ENCODE results near the gene SLC44A3.
"Not testable (repeated sequence)": the region's sequence is repeated elsewhere in the genome, so short reads cannot be mapped to it uniquely, and the experiment has no call there.

SLC44A3 gene

DNA sequence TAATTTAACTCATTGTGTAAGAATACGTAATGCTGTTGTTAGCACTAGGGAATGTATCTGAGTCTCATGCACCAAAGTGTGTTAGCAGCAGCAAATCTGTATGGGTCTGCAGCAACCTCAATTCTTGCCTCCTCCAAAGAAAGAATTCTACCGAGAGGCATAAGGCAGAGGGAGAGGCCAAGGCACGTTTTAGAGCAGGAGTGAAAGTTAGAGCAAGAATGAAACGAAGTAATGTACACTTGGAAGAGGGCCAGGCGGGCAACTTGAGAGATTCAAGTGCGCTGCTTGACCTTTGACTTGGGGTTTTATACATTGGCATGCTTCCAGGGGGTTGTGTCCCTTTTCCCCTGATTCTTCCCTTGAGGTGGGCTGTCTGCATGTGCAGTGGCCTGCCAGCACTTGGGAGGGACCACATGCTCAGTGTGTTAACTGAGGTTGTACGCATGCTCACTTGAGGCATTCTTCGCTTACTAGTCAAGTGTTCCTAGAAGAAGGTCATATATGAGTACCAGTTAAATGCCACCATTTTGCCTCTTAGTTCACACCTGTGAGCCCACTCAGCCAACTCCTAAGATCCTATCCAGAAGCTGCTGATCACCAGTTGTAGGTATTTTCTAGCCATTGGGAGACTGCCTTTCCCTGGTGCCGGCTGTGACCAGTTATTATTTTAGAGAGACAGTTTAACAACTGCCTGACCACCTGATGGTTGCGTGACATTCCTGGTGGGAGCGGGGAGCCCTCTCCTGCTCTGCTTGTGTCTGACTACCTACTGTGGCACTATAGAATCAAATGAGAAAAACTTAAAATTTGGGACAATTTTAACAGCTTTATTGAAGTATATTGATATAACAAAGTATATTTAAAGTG is 109.4 kb downstream of the SLC44A3 start:
- DNase-seq (ENCODE audit: extremely low read depth in 1 of 2, low read depth in 1 of 2) = no peak

DNA sequence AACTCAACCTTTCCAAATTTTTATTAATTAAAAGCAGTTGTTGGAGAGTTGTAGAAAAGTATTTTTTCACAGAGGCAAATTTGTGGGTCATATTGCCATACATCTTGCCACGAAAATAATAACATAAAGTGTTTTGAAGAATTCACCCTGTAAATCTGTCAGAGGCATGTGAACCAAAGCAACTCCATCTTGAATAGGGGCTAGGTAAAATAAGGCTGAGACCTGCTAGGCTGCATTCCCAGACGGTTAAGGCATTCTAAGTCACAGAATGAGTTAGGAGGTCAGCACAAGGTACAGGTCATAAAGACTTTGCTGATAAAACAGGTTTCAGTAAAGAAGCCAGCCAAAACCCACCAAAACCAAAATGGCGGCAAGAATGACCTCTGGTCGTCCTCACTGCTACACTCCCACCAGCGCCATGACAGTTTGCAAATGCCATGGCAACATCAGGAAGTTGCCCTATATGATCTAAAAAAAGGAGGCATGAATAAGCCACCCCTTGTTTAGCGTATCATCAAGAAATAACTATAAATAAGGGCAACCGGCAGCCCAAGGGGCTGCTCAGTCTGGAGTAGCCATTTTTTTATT is 111.2 kb downstream of the SLC44A3 start:
- no peak for DNase-seq (ENCODE audit: extremely low read depth in 1 of 2, low read depth in 1 of 2)

DNA sequence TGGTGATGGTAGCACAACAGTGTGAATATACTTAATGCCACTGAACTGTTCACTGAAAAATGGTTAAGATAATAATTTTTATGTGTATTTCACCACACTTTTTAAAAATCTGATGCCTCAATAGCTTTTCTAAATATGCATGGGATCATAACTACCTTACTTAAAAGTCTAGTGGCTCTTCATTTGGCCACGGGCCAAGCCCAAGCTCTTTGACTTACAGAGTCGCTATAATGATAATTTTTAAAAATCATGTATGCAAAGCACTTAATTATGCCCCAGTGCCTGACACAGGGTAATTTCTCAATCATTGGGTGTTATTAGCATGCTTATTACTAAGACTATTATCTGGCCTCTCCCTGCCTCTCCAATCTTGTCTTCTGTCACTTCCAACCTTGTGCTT is 114.4 kb downstream of the SLC44A3 start:
- DNase-seq (ENCODE audit: extremely low read depth in 1 of 2, low read depth in 1 of 2) = no peak

DNA sequence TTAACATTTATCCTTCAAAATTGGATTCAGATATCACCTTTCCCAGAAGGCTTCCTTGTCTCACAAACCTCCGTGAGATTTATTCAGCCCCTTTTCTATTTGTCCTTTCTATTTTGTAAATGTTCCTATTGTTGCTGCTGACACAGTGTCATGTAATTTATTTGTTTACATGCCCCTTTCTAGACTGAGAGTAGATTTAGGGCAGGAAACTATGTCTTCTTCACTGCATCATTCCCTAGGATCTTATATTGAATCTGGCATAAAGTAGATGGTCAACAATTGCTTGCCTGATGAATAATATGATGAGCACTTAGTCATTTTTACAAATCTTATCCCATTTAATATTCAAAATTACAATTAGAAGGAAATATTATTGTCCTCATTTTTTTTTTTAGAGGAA is 114.9 kb downstream of the SLC44A3 start:
- DNase-seq (ENCODE audit: extremely low read depth in 1 of 2, low read depth in 1 of 2) = no peak

DNA sequence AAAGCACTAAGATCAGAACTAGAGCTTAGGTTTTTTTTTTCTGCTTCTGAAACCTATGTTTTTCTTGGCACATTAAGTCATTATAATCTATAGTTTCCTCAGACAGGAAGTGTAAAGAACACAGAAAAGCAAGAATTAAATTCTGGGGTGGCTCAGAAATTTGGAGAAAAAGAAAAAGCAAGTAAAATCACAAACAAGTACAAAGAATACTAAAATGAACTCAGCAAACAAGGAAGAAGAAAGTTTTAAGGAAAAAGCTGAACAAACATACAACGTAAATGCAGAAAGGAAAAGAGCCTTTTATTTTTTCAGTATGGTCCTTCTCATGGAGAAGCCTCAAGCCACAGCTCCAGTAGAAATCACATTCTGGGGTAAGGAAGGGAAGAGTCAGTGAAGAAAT is 115.3 kb downstream of the SLC44A3 start:
- DNase-seq (ENCODE audit: extremely low read depth in 1 of 2, low read depth in 1 of 2) = no peak

DNA sequence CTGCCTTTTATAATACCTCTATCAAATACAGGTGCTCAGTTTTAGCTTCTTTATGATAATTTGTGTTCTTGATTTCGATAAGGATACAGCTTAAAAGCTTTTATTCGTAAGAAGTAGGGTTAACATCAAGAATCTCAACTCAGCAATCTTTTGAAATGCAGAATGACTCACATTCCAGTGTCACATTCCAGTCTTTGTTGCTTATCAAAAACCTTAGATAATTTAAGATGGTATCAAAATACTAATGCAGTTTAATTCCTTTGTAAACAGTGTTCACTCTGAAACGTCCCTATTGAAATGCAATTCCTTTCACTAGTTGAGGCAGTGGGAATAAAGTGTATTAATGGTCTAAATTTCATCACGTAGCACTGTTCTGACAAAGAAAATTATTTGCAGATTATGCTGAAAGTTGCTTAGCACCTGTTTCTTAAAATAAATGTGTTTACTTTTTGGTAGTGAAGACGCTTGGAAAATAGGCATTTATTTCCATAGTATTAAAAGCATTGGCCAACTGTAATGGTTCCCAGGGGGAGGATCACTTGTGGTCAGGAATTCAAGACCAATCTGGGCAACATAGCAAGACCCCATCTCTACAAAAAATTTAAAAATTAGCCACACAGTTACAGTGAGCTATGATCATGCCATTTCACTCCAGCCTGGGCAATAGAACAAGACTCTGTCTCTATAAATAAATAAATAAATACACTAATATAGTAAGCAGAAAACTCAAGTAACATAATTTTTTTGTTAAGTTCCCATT is 116.9 kb downstream of the SLC44A3 start:
- DNase-seq (ENCODE audit: extremely low read depth in 1 of 2, low read depth in 1 of 2) = no peak

DNA sequence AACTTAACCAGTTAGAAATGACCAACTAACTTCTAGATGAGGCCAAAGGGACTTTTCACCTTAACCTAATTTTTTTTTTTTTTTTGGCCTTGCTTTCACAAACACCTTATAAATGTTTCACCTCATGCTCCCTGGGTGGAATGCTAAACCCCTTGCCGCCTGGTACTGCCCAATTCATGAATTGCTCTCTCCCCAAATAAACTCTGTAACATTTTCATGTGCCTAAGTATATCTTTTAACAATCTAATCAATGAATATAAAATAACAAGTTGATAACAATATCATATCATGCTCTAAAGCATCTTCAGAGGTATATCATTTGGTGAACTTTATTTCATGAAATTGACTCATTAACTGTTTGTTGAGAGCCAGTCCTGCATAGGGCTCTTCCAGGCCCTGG is 117.7 kb downstream of the SLC44A3 start:
- DNase-seq (ENCODE audit: extremely low read depth in 1 of 2, low read depth in 1 of 2) = no peak

DNA sequence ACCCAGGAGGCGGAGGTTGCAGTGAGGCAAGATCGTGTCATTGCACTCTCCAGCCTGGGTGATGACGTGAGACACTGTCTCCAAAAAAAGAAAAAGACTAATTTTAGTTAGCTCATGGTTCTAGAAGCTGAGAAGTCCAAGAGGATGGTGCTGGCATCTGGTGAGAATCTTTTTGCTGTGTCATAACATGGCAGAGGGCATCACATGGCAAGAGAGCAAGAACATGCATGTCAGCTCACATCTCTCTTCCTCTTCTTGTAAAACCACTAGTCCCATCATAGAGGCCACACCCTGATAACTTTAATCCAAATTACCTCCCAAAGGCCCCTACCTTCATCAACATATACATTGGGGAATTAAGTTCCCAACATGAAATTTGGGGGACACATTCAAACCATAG is 120.6 kb downstream of the SLC44A3 start:
- DNase-seq (ENCODE audit: extremely low read depth in 1 of 2, low read depth in 1 of 2) = no peak

DNA sequence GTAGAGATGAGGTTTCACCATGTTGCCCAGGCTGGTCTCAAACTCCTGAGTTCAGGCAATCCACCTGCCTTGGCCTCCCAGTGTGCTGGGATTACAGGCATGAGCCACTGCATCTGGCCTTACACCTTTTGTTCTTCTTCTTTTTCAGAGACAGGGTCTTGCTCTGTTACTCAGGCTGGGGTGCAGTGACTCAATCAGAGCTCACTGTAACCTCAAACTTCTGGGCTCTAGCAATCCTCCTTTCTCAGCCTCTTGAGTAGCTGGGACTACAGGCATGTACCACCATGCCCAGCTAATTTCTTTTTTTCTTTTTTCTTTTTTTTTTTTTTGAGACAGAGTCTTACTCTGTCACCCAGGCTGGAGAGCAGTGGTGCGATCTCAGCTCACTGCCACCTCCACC is 121.3 kb downstream of the SLC44A3 start:
- not testable (repeated sequence) for DNase-seq (ENCODE audit: extremely low read depth in 1 of 2, low read depth in 1 of 2)

DNA sequence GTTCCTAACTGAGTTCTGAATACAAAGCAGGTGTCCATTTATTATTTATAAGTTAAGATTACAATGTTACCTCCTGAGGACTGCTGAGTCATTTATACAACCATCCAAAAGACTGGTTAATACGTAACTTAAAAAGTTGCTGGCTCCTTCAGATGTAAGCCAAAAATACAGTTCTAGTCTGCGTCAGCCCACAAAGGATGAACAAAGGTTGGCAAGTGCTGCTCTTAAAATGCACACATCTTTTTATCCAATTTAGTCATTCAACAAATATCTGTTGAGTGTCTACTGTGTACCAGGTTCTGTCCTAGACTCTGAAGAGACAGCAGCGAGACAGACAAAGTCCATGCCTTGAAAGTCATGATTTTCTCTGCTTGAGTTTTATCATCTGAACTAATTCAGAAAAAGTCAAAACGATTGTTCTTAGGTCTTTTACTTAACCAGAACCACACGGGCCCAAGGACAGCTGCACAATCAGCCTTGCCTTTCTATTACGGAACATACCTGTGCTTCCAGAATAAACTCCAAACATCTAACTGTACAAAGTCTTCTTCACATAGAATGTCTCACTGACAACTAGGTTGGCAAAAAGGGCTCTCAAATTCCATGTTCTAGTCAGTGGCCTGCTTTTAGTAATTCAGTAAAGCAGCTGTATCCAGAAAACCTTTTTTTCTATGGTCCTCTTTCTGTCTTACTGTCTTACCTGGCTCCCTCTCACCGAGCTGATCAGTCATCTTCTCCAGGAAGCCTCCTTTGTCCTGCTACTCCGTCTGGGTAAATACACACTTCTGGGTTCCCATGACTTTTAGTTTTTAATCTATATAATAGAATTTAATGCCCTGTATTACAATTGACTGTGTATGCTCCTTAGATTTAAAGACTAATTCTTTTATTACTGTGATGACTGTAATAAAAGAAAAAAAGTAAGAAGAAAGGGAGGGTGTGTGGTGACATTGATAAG is 122.3 kb downstream of the SLC44A3 start:
- DNase-seq (ENCODE audit: extremely low read depth in 1 of 2, low read depth in 1 of 2) = no peak

Measured in activated CD8-positive, alpha-beta memory T cell treated with anti-CD3 and anti-CD28 coated beads for 1 hour (primary cell).